ENCODE results near the gene PADI2.
A peak's percentile ranks its signal among the peaks of the same experiment; 100 is the strongest.

Gene PADI2

DNA sequence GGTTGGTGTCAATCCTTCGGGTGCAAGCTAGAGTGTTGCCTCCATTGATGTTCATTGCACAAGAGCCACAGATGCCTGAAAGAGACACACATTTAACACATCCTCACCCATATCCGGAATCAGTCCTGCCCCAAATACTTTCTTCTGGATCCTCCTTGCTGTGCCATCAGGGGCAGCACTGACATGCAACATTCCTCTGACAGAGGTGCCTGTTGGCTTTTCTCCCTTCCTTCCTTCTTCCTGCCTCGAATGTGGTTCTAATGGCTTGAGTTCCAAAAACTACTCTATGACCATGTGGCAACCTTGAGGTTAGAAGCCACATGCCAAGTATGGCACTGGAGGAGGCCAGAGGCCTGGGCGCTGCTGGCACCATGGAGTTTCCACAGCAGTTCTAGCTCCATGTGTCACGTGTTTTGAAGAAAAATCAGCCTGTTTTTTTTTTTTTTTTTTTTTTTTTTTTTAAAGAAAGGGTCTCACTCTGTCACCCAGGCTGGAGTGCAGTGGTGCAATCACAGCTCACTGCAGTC lies 90.5 kb downstream of the PADI2 start:
- in situ Hi-C loops (cut with MboI; ENCODE audit: low sequenced_read_pairs, unreplicated experiment), result no loop called here
- DNase-seq (ENCODE audit: low spot score), result no peak
- TF ChIP-seq, protein P1, sequence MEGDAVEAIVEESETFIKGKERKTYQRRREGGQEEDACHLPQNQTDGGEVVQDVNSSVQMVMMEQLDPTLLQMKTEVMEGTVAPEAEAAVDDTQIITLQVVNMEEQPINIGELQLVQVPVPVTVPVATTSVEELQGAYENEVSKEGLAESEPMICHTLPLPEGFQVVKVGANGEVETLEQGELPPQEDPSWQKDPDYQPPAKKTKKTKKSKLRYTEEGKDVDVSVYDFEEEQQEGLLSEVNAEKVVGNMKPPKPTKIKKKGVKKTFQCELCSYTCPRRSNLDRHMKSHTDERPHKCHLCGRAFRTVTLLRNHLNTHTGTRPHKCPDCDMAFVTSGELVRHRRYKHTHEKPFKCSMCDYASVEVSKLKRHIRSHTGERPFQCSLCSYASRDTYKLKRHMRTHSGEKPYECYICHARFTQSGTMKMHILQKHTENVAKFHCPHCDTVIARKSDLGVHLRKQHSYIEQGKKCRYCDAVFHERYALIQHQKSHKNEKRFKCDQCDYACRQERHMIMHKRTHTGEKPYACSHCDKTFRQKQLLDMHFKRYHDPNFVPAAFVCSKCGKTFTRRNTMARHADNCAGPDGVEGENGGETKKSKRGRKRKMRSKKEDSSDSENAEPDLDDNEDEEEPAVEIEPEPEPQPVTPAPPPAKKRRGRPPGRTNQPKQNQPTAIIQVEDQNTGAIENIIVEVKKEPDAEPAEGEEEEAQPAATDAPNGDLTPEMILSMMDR (IDR thresholded peaks at IDR 0.05; ENCODE audit: borderline replicate concordance, control extremely low read depth, extremely low read depth, insufficient read depth, missing control alignments), result no peak

DNA sequence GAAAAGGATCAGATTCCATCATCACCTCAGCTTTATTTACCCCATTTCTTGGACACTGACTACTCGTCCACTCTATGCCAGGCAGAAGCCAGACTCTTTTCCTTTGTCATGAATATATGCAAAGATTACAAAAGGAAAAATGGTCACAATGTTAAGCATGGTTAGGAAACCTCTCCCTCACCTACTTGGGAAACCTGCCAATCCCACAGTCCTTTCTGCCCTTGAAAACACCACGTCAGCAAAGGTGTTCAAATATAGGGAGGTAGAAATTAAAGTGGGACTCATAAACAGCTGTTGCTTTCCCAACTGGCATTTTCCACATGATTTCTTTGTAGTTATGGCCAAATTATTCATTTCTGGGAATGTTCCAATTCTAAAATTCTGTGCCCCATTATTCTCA lies 91.4 kb downstream of the PADI2 start:
- in situ Hi-C loops (cut with MboI; ENCODE audit: low sequenced_read_pairs, unreplicated experiment), result no loop called here
- no peak for DNase-seq (ENCODE audit: low spot score)
- TF ChIP-seq, protein P1 (IDR thresholded peaks at IDR 0.05; ENCODE audit: borderline replicate concordance, control extremely low read depth, extremely low read depth, insufficient read depth, missing control alignments), result no peak

DNA sequence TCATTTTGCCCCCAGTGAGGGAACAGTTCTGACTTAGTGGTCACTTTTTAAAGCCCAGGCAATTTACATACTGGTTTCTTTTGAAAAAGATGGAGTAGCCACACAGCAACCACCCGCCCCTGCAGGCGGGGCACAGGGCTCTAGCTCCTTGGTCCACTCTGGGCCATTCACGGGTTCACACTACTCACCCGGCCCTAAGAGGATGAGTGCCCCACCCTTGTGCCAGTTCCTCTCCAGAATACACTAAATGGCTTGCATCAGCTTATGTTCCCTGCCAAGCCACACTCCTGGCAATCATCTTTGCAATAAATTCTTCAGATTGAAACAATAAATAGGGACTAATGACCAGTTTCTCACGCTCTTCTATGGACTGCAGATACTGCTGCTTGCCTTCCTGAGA lies 91.8 kb downstream of the PADI2 start:
- in situ Hi-C loops (cut with MboI; ENCODE audit: low sequenced_read_pairs, unreplicated experiment), result no loop called here
- DNase-seq (ENCODE audit: low spot score), result no peak
- TF ChIP-seq, protein P1 (IDR thresholded peaks at IDR 0.05; ENCODE audit: borderline replicate concordance, control extremely low read depth, extremely low read depth, insufficient read depth, missing control alignments), result no peak

DNA sequence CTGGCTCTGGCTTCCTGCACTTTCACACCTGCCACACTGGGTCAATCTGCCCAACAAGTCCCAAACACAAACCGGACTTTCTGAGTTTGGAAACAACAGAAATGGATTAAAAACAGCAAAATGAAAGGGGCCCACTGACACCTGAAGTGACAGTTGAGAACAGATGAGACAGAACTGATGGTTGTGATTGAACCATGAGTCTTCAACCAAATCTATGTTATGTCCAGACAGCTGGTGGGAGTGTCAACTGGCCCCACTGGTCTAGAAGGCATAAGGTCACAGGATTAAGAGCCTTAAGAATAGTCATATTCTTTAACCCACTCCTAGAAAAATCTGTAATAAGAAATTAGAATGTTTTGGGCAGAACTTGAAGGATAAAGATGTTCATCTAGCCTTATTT lies 94.5 kb downstream of the PADI2 start:
- TF ChIP-seq, protein P1 (IDR thresholded peaks at IDR 0.05; ENCODE audit: borderline replicate concordance, control extremely low read depth, extremely low read depth, insufficient read depth, missing control alignments), result no peak
- in situ Hi-C loops (cut with MboI; ENCODE audit: low sequenced_read_pairs, unreplicated experiment), result no loop called here

DNA sequence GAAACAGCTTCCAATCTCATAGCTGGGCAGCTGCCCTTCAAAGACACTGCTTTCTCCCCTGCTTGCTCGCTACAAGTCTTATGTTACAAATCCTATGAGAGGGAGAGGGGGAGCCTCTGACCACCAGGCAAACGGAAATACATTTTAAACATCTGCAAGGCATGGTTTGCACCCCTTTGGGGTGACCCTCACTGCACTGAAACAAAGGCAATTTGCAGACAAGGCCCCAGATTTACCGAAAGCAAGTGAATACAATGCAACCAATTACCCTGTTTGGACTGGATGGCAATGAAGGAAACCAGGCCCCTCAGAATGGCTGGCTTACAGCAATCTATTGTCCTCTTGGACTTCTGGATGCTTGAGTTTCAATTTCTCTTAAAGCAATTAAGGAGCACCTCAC lies 95.7 kb downstream of the PADI2 start:
- in situ Hi-C loops (cut with MboI; ENCODE audit: low sequenced_read_pairs, unreplicated experiment), result no loop called here
- TF ChIP-seq, protein P1 (IDR thresholded peaks at IDR 0.05; ENCODE audit: borderline replicate concordance, control extremely low read depth, extremely low read depth, insufficient read depth, missing control alignments), result no peak
- DNase-seq (ENCODE audit: low spot score), result no peak

More for the DNA sequence above, 94.5 kb downstream of the PADI2 start:
- no peak for DNase-seq (ENCODE audit: low spot score)

DNA sequence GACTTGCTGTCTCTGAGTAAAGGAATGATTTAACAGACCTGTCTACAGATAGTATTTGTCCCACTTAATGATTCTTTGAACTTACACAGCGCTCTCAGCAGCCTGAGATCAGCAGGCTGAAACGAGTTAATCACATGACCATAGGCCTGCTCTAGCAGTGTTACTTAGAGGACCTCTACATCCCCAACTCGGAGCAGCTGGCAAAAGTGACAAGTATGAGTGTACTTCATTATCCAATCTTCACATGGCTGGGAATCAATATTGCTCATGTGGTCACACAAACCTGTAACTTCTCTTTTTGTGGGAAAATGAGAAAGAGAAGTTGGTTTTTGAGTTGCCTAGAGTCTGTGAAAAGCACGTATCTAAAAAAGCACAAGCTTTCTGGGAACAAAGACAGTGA lies 96.1 kb downstream of the PADI2 start:
- in situ Hi-C loops (cut with MboI; ENCODE audit: low sequenced_read_pairs, unreplicated experiment), result no loop called here
- TF ChIP-seq, protein P1 (IDR thresholded peaks at IDR 0.05; ENCODE audit: borderline replicate concordance, control extremely low read depth, extremely low read depth, insufficient read depth, missing control alignments), result no peak
- peak; percentile 51 for DNase-seq (ENCODE audit: low spot score)

DNA sequence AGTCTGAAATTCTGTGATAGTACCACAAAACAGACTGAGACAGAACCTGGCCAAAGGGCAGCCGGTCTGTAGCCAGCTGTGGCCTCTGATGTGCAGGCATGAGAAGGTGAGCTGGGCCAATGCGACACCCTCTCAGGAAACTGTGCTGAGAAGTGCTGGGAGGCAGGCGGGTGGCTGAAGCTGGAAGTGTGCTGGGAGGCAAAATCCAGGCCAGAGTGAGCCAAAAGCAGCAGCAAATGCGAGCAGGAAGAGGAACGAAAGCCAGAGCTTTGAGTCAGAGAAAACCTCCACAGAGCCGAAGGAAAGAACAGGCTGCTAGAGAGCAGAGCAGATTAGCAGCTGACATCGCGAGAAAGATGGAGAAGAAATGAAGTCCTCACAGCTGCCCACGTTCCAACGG lies 97.4 kb downstream of the PADI2 start:
- in situ Hi-C loops (cut with MboI; ENCODE audit: low sequenced_read_pairs, unreplicated experiment), result no loop called here
- no peak for DNase-seq (ENCODE audit: low spot score)
- TF ChIP-seq, protein P1 (IDR thresholded peaks at IDR 0.05; ENCODE audit: borderline replicate concordance, control extremely low read depth, extremely low read depth, insufficient read depth, missing control alignments), result no peak

All from GM13976 (cell line).